ENCODE data around the gene TVP23C.
"Not testable (repeated sequence)": the region's sequence is repeated elsewhere in the genome, so short reads cannot be mapped to it uniquely, and the experiment has no call there.

DNA sequence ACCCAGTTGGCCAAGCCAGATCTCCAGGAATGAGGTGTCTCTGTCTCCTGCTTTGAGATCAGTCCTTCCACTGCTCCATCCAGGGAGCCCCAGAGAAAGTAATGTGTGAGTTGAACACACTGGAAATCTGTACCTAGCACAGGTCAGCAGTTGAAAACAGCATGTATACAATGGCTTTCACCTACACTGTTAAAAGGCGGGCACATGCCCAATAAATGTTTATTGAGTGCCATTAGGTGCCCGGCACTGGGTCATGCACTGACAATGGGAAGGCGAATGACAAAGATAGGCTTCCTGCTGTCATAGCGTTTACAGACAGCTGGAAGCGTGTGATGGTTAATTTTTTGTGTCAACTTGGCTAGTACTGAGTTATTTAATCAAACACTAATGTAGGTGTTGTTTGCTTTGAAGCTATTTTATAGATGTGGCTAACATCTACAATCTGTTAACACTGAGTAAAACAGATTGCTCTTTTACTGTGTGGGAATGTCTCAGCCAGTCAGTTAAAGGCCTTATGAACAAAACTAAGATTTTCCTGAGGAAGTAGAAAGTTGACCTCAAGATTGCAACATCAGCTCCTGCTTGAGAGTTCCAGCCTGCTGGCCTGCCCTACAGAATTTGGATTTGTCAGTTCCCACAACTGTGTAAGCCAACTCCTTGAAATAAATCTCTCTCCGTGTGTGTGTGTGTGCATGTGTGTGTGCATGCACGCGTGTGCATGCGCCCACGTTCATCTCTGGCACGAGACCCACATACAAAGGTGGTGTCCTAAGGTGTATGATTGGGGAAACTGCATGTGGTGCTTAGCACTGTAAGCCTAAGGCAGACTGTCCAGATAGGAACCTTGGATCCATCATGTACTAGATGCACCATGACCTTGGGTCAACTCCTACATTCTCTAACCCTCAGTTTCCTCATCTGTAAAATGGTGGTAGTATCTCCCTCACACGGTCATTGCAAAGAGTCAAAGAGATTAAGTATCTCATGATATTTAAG lies 38.0 kb downstream of the TVP23C start:
- not testable (repeated sequence) for TF ChIP-seq MYC (IDR thresholded peaks at IDR 0.05; ENCODE audit: low read depth, low read length); CTCF (IDR thresholded peaks at IDR 0.05; ENCODE audit: extremely low read depth in 1 of 2, insufficient read depth in 1 of 2, low read depth in 1 of 2, low read length in 2 of 2); POLR2AphosphoS5 (IDR thresholded peaks at IDR 0.05; ENCODE audit: insufficient read depth, low read depth, low read length); POLR2A (IDR thresholded peaks at IDR 0.05; ENCODE audit: low read depth, low read length)

All from endothelial cell of umbilical vein (primary cell).